GM21529 (cell line): ENCODE data around the gene TUSC2.

Experiments used
- ATAC-seq: cut with Tn5 transposase; IDR thresholded peaks from one replicate; pipeline ENCODE4 v1.9.1; 2021; ENCODE audit not compliant: unreplicated experiment

The TUSC2 gene

DNA sequence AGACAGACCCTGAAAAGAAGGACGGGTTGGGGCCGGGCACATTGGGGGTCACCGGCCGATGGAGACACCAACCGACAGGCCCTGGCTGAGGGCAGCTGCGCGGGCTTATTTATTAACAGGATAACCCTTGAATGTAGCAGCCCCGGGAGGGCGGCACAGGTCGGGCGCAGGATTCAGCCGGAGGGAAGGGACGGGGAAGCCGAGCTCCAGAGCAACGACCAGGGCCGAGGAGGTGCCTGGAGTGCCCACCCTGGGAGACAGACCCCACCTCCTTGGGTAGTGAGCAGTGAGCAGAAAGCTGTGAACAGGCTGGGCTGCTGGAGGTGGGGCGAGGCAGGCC lies 51.3 kb downstream of the TUSC2 start:
- no peak for ATAC-seq

DNA sequence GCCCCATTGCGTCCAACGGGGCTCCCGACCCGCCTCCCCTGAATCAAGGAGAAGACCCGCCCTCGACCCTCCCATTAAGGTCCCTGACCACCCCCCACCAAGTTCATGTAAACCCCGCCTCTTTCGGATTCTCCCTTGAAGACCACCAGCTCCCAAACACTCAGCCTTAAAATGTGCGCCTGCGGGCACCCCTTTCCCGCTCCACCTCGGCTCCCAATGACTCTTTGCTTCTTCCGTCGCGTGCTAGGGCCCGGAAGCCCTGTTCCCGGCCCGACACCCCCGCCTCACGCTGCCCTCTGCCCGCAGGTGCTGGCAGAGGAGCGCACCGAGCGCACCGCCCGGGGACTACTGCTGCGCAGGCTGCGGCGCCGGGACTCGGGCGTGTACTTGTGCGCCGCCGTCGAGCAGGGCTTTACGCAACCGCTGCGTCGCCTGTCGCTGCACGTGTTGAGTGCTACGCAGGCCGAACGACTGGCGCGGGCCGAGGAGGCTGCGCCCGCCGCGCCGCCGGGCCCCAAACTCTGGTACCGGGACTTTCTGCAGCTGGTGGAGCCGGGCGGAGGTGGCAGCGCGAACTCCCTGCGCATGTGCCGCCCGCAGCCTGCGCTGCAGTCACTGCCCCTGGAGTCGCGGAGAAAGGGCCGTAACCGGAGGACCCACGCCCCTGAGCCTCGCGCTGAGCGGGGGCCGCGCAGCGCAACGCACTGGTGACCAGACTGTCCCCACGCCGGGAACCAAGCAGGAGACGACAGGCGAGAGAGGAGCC lies 51.8 kb downstream of the TUSC2 start:
- ATAC-seq = no peak

DNA sequence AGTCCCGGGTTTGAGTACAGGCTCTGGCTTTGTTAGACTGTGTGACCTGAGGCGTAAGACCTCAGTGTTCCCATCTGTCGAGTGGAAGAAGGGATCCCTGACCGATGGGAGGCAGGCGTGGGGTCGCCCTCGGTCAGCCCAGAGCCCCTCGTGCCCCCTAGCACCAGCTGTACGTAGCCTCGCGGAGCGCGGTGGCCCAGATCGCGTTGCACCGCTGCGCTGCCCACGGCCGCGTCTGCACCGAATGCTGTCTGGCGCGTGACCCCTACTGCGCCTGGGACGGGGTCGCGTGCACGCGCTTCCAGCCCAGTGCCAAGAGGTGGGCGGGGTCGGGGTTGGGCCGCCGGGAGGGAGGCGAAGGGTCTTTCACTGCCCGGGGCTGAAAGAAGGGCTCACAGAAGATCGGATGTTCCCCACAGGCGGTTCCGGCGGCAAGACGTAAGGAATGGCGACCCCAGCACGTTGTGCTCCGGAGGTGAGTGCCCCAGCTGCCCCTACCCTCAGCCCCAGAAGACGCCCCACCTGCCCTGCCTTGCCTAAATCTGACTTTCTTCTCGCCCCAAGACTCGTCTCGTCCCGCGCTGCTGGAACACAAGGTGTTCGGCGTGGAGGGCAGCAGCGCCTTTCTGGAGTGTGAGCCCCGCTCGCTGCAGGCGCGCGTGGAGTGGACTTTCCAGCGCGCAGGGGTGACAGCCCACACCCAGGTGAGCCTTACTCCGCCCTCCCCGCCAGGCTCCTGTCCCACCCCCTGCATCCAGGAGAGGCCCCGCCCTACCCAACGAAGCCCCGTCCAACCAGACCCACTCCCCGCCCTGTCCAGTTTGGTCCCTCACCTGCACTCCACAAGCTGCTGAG lies 52.7 kb downstream of the TUSC2 start:
- no peak for ATAC-seq
